Esophagus muscularis mucosa (tissue), 3 donors: ENCODE measurements around the gene RAB11FIP3.
"Not testable (repeated sequence)": the region's sequence is repeated elsewhere in the genome, so short reads cannot be mapped to it uniquely, and the experiment has no call there.

Source experiments
- CTCF ChIP-seq, 3 experiments: fragments of 200-600 bp in 2 of 3; fragments of 450-650 bp in 1 of 3; sonication (generic) in 2 of 3; IDR thresholded peaks; one replicate each; pipeline ENCODE4 v1.5.1; 2017 to 2019; ENCODE audit warnings: antibody characterized with exemption in 3 of 3, mild to moderate bottlenecking in 2 of 3, moderate library complexity in 1 of 3
- POLR2AphosphoS5 ChIP-seq, 2 donors: sonication (generic); formaldehyde crosslinking; IDR thresholded peaks; one replicate each; pipeline ENCODE4 v1.6.1; 2017; ENCODE audit warnings: antibody characterized with exemption in 2 of 2

- TF ChIP-seq CTCF, POLR2AphosphoS5 (IDR thresholded peaks at IDR 0.05): not testable (repeated sequence)
These were observed 44.0 kb downstream of the RAB11FIP3 start for GRCh38 chr16:469459-469858.
